HUES6 (cell line): ENCODE results near the gene ULK4.

Experiments used
- H3K27ac ChIP-seq: 2 replicates; pipeline ENCODE4 v1.7.0; 2013; ENCODE audit warnings: low read depth, mild to moderate bottlenecking, low read length, inconsistent platforms
- H3K27me3 ChIP-seq: 2 replicates; pipeline ENCODE4 v1.6.1; 2013; ENCODE audit warnings: low read length; ENCODE audit not compliant: control insufficient read depth, insufficient read depth
- H3K36me3 ChIP-seq: 2 replicates; pipeline ENCODE4 v1.6.1; 2013; ENCODE audit warnings: low read length; ENCODE audit not compliant: control insufficient read depth, insufficient read depth
- H3K4me1 ChIP-seq: 2 replicates; pipeline ENCODE4 v1.6.1; 2013; ENCODE audit warnings: low read length; ENCODE audit not compliant: control insufficient read depth, insufficient read depth
- H3K4me3 ChIP-seq: 2 replicates; pipeline ENCODE4 v1.5.1; 2013; ENCODE audit warnings: low read depth, low read length
- H3K9ac ChIP-seq: one replicate; pipeline ENCODE4 v1.6.1; 2013; ENCODE audit warnings: mild to moderate bottlenecking, low read length
- H3K9me3 ChIP-seq: 2 replicates; pipeline ENCODE4 v1.6.1; 2013; ENCODE audit warnings: low read depth, low read length; ENCODE audit not compliant: control insufficient read depth, insufficient read depth

ULK4 gene

GRCh38 chr3:41357271-41357670, 604.6 kb downstream of the ULK4 start:
- Histone ChIP-seq H3K4me3 (no peak overlapping the region), H3K27ac (no peak overlapping the region), H3K36me3 (no peaks in the 10 kb centered on the region), H3K4me1 (peaks cover 1% of the 10 kb centered on the region), H3K9me3 (no peaks in the 10 kb centered on the region), H3K27me3 (no peaks in the 10 kb centered on the region), H3K9ac (no peak overlapping the region)

GRCh38 chr3:41356775-41357174, 605.1 kb downstream of the ULK4 start:
- no peaks in the 10 kb centered on the region for H3K36me3 ChIP-seq
- H3K9ac ChIP-seq = no peak overlapping the region
- H3K4me3 ChIP-seq = no peak overlapping the region
- H3K27me3 ChIP-seq = no peaks in the 10 kb centered on the region
- no peak overlapping the region for H3K27ac ChIP-seq
- no peaks in the 10 kb centered on the region for H3K9me3 ChIP-seq
- no peaks in the 10 kb centered on the region; the same call in 1 of the 2 replicates for H3K4me1 ChIP-seq

- H3K9ac ChIP-seq = no peak overlapping the region
Observed at GRCh38 chr3:41352510-41352909, 609.4 kb downstream of the ULK4 start.

GRCh38 chr3:41350441-41350840, 611.5 kb downstream of the ULK4 start:
- Histone ChIP-seq H3K9ac (no peak overlapping the region), H3K27ac (no peak overlapping the region), H3K4me3 (no peak overlapping the region), H3K27me3 (no peaks in the 10 kb centered on the region), H3K9me3 (no peaks in the 10 kb centered on the region), H3K4me1 (no peaks in the 10 kb centered on the region), H3K36me3 (no peaks in the 10 kb centered on the region)

More at GRCh38 chr3:41352510-41352909, 609.4 kb downstream of the ULK4 start:
- no peaks in the 10 kb centered on the region for H3K4me1 ChIP-seq
- H3K36me3 ChIP-seq = no peaks in the 10 kb centered on the region
- H3K27ac ChIP-seq = no peak overlapping the region
- no peaks in the 10 kb centered on the region for H3K27me3 ChIP-seq
- no peaks in the 10 kb centered on the region for H3K9me3 ChIP-seq
- H3K4me3 ChIP-seq = no peak overlapping the region

GRCh38 chr3:41348401-41348800, 613.5 kb downstream of the ULK4 start:
- H3K4me3 ChIP-seq = no peak overlapping the region
- H3K36me3 ChIP-seq = no peaks in the 10 kb centered on the region
- H3K27me3 ChIP-seq = no peaks in the 10 kb centered on the region
- H3K4me1 ChIP-seq = no peaks in the 10 kb centered on the region
- no peak overlapping the region for H3K9ac ChIP-seq
- no peak overlapping the region for H3K27ac ChIP-seq
- H3K9me3 ChIP-seq = no peaks in the 10 kb centered on the region; the same call in 1 of the 2 replicates

- H3K9ac ChIP-seq = no peak overlapping the region
- H3K4me3 ChIP-seq = no peak overlapping the region
- H3K27ac ChIP-seq = no peak overlapping the region
- H3K27me3 ChIP-seq = no peaks in the 10 kb centered on the region
- H3K36me3 ChIP-seq = no peaks in the 10 kb centered on the region
- H3K9me3 ChIP-seq = no peaks in the 10 kb centered on the region; the same call in 1 of the 2 replicates
- no peaks in the 10 kb centered on the region for H3K4me1 ChIP-seq
Observed at GRCh38 chr3:41346698-41347270, 615.1 kb downstream of the ULK4 start.

GRCh38 chr3:41345788-41346187, 616.1 kb downstream of the ULK4 start:
- Histone ChIP-seq H3K4me3 (no peak overlapping the region), H3K9ac (no peak overlapping the region), H3K27me3 (no peaks in the 10 kb centered on the region), H3K4me1 (no peaks in the 10 kb centered on the region), H3K27ac (no peak overlapping the region), H3K9me3 (no peaks in the 10 kb centered on the region; the same call in 1 of the 2 replicates), H3K36me3 (no peaks in the 10 kb centered on the region)

GRCh38 chr3:41339758-41340157, 622.1 kb downstream of the ULK4 start:
- Histone ChIP-seq H3K4me1 (0 out of 2 replicates have a peak, but pooled peaks cover 4% of the 10 kb centered on the region), H3K27me3 (no peaks in the 10 kb centered on the region), H3K9me3 (no peaks in the 10 kb centered on the region; the same call in 1 of the 2 replicates), H3K4me3 (no peak overlapping the region), H3K36me3 (no peaks in the 10 kb centered on the region), H3K9ac (no peak overlapping the region), H3K27ac (no peak overlapping the region)

- H3K9ac ChIP-seq = no peak overlapping the region
Observed at GRCh38 chr3:41338276-41338675, 623.6 kb downstream of the ULK4 start.

GRCh38 chr3:41334426-41334825, 627.5 kb downstream of the ULK4 start:
- H3K4me3 ChIP-seq = no peak overlapping the region
- no peaks in the 10 kb centered on the region for H3K36me3 ChIP-seq
- H3K27me3 ChIP-seq = no peaks in the 10 kb centered on the region
- peaks cover 19% of the 10 kb centered on the region for H3K4me1 ChIP-seq
- H3K27ac ChIP-seq = no peak overlapping the region
- H3K9me3 ChIP-seq = no peaks in the 10 kb centered on the region
- no peak overlapping the region for H3K9ac ChIP-seq

More at GRCh38 chr3:41338276-41338675, 623.6 kb downstream of the ULK4 start:
- H3K4me1 ChIP-seq = 0 out of 2 replicates have a peak, but pooled peaks cover 6% of the 10 kb centered on the region
- no peaks in the 10 kb centered on the region for H3K27me3 ChIP-seq
- no peaks in the 10 kb centered on the region for H3K9me3 ChIP-seq
- H3K4me3 ChIP-seq = no peak overlapping the region
- no peaks in the 10 kb centered on the region for H3K36me3 ChIP-seq
- no peak overlapping the region for H3K27ac ChIP-seq

GRCh38 chr3:41331041-41331440, 630.9 kb downstream of the ULK4 start:
- Histone ChIP-seq H3K27ac (no peak overlapping the region), H3K4me1 (peaks cover 23% of the 10 kb centered on the region), H3K27me3 (no peaks in the 10 kb centered on the region), H3K36me3 (no peaks in the 10 kb centered on the region), H3K4me3 (no peak overlapping the region), H3K9me3 (no peaks in the 10 kb centered on the region), H3K9ac (no peak overlapping the region)
